ENCODE measurements around the gene GDPD4.

- TF ChIP-seq CTCF (IDR thresholded peaks at IDR 0.05; ENCODE audit: low read depth, low read length) (no peak), MYC (IDR thresholded peaks at IDR 0.05; ENCODE audit: low read depth, low read length) (no peak), POLR2A (IDR thresholded peaks at IDR 0.05; ENCODE audit: extremely low read depth, insufficient read length) (no peak)
- TF ChIP-seq, protein P1, sequence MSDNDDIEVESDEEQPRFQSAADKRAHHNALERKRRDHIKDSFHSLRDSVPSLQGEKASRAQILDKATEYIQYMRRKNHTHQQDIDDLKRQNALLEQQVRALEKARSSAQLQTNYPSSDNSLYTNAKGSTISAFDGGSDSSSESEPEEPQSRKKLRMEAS (IDR thresholded peaks at IDR 0.05; ENCODE audit: low read depth, low read length), result no peak
These were observed 1.8 kb upstream of the GDPD4 start for GRCh38 chr11:77303328-77303727.

Data from NB4 (cell line).